HFF-Myc (cell line): Measurements from ENCODE around the gene ARMC2.
"Not testable (repeated sequence)": the region's sequence is repeated elsewhere in the genome, so short reads cannot be mapped to it uniquely, and the experiment has no call there.

ENCODE experiments used
- DNase-seq: peaks from one replicate; pipeline ENCODE4 v3.0.0-alpha.2; 2011; ENCODE audit warnings: low read depth; ENCODE audit errors: extremely low read depth
- H3K4me3 ChIP-seq: replicated peaks from 2 replicates; pipeline ENCODE4 v1.5.1; 2011; ENCODE audit warnings: low read depth, mild to moderate bottlenecking, control low read depth, low read length
- TF ChIP-seq, protein P1 (sequence below): IDR thresholded peaks from 2 replicates; pipeline ENCODE4 v1.5.1; 2012; ENCODE audit warnings: mild to moderate bottlenecking, low read depth, low read length, control low read depth; ENCODE audit errors: missing control alignments

Gene ARMC2

DNA sequence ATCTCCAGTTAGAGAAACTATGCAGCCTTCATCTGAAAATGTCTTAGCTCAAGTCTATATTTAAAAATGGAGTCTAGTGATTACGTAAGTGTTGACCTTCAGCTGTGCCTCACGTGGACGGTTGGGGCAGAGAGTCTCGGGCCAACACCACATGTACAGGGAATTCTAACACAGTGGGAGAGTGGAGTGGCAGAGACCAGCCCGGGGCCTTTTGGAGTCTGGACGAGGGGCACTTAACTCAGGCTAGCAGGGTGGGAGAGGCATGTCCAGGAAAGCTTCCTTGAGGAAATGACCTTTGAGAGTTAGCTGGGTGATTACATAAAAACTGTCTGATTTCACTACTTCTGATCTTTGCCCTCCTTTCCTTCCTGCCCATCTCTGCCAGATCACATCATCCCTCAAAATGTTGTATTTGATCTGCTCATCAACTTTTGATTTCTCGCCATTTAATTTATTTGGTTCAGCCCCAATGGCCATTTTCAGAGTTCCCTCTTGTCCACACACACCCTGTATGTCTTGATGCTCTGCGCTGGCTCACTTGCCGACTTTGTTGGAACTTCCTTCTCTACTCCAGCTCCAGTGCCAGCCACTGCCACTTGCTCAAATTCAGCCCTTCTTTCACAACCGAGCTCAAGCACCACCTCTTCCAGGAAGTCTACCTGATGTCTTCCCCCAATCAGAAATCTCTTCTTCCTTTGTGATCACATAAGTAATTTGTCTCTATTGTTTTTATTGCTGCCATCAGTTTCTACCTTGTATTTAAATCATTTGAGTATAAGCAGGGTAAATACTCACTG lies 2.6 kb downstream of the ARMC2 start:
- TF ChIP-seq, protein P1, sequence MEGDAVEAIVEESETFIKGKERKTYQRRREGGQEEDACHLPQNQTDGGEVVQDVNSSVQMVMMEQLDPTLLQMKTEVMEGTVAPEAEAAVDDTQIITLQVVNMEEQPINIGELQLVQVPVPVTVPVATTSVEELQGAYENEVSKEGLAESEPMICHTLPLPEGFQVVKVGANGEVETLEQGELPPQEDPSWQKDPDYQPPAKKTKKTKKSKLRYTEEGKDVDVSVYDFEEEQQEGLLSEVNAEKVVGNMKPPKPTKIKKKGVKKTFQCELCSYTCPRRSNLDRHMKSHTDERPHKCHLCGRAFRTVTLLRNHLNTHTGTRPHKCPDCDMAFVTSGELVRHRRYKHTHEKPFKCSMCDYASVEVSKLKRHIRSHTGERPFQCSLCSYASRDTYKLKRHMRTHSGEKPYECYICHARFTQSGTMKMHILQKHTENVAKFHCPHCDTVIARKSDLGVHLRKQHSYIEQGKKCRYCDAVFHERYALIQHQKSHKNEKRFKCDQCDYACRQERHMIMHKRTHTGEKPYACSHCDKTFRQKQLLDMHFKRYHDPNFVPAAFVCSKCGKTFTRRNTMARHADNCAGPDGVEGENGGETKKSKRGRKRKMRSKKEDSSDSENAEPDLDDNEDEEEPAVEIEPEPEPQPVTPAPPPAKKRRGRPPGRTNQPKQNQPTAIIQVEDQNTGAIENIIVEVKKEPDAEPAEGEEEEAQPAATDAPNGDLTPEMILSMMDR, result no peak
- DNase-seq, result no peak
- H3K4me3 ChIP-seq, result no peak overlapping the region

DNA sequence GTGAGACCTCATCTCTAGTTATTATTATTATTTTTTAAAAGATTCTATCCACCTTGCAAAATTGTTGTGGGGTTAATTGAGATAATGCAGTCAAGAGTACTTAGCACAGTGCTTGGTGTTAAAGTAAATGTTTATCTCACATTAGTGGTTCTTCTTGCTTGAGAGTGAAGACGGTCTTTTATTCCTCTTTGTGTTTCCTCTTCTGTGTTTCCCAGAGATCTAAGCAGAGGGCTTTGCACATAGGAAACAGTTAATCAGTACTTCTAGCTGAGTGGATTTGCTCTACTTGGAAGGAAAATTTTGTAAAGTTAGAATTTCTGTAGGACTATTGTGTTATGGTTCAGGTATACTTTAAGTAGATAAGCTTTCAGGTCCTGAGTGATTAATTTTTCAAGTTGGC lies 3.5 kb downstream of the ARMC2 start:
- DNase-seq, result no peak
- TF ChIP-seq, protein P1, result no peak
- H3K4me3 ChIP-seq, result no peak overlapping the region

DNA sequence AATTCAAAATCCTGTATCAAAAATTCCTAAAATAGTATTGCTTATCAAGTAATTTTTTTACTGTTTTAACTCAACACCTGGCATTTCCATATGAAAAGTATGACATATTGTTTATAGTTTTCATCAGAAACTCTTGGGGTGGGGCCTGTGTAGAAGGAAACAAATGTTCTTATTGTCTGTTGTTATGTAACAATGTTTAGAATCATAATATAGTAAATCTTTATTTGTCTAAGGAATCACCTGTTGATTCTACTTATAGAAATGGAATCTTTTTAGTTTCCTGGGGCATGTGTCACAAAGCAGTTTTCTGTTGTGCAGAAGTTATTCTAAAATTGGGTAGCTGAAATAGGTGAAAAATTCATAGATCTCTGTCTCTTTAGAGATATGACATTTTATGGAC lies 4.9 kb downstream of the ARMC2 start:
- DNase-seq, result no peak
- H3K4me3 ChIP-seq, result no peak overlapping the region
- TF ChIP-seq, protein P1, result no peak

DNA sequence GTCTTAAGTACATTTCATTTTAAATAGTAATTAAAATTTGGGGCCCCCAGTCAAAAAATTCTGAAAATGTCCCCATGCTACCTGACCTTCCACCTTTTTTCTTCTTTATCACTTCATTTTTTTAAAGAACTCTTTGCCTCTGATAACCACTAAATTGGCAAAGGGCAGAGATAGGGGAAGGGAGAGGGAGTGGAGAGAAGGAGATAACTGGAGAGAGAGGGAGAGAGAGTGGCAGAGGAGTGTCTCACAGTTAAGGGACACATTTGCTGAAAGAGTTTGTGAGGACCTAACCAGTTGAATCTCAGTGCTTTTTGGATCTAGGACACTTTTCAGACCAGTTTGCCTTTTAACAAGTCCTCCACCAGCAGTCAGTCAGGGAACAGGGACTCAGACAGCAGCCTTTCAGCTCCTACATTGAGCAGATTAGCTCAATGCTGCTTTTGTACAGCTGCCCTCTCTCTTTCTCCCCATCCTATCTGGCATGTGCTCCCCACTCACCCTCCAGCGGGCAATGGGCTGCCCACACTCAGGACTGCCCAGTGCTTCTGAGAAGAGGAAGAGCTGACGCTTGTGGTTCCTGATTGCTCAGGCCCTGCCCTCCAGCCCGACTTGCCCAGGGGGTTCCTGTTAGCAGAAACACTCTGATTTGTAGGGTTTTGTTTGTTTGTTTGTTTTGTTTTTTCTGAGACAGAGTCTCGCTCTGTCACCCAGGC lies 14.4 kb downstream of the ARMC2 start:
- TF ChIP-seq, protein P1, result no peak
- H3K4me3 ChIP-seq, result no peak overlapping the region
- no peak for DNase-seq

DNA sequence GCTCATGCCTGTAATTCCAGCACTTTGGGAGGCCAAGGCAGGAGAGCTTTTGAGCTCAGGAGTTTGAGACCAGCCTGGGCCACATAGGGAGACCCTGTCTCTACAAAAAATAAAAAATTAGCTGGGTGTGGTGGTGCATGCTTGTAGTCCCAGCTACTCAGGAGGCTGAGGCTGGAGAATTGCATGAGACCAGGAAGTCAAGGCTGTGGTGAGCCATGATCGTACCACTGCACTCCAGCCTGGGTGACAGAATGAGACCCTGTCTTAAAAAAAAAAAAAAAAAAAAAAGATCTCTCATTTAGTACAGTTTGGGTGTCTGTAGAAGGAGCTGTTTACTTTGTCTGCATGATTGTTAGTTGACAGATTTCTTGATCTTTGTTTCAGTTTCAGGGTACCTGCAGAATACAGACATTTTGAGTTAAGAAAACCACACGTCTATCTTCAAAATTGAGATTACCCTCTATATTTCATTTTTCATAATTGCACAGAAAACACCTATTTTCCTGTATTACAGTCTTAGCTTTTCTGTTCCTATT lies 17.6 kb downstream of the ARMC2 start:
- H3K4me3 ChIP-seq, DNase-seq: not testable (repeated sequence)

DNA sequence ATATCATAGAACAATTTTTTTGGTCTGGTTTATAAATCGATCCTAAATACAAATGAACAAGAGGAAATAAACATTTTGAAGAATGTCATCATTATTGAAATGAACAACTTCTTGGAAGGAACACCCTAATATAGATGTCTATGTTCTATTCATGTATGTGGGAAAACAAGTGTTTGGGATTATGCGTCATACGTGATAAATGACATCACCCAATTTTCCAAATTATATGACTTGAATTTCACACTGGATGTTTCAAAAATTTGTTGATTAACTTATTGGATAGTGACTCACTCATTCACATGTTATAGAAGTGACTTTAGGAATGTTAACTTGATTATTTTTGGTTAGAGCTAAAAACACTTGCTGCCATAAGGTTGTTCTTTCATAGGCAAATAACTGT lies 18.6 kb downstream of the ARMC2 start:
- no peak overlapping the region for H3K4me3 ChIP-seq
- TF ChIP-seq, protein P1, result no peak
- DNase-seq, result no peak

DNA sequence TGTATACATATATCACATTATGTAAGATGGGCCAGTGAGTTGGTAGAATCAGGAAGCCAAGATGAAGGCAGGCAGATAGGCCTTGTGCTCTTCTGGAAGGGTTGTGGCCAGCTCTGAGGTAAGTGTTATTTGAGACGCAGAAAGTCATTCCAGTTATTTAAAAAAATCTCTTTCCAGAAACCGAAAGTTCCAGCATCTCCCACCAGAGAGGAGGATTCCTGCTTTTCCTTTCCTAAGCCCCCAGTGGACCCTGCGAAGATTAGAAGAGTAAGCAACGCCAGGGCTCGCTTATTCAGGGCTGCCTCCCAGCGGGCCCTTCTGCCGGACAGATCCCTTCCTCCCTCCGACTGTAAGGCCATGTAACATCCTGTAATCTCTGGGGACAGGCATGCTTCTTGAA lies 20.4 kb downstream of the ARMC2 start:
- TF ChIP-seq, protein P1, result no peak
- no peak overlapping the region for H3K4me3 ChIP-seq
- DNase-seq, result no peak
